Caki2 (cell line): ENCODE measurements around the gene MTF1. TPM values are rescaled to one million over a fixed set of nuclear protein-coding genes. Genes with fewer than 3 reads are reported as not detected.
A peak's percentile ranks its signal among the peaks of the same experiment; 100 is the strongest.

Experiments
- DNase-seq: peaks from one replicate; pipeline ENCODE4 v3.0.0-alpha.2; 2015; ENCODE audit warnings: low read depth
- in situ Hi-C: cut with HindIII; loops from 2 replicates; pipeline ENCODE4 v1.10.0; 2016; ENCODE audit warnings: low sequenced_read_pairs, low pct_unique_long_range_greater_than_20kb, mixed read lengths
- total RNA-seq: library from RNA; depleted of rRNA; stranded (reverse); fragments of >200 nt; shearing (Covaris generic); gene quantifications from 2 replicates; pipeline ENCODE4 v1.2.3, GENCODE V29; 2014; ENCODE audit warnings: low replicate concordance

The MTF1 gene
- total RNA-seq, 1 experiment from 2014 or later = 2.5 TPM

GRCh38 chr1:37845049-37845646 lies 14.2 kb downstream of the MTF1 start:
- peak; percentile 16 for DNase-seq
- in situ Hi-C loops = no loop called here

DNA sequence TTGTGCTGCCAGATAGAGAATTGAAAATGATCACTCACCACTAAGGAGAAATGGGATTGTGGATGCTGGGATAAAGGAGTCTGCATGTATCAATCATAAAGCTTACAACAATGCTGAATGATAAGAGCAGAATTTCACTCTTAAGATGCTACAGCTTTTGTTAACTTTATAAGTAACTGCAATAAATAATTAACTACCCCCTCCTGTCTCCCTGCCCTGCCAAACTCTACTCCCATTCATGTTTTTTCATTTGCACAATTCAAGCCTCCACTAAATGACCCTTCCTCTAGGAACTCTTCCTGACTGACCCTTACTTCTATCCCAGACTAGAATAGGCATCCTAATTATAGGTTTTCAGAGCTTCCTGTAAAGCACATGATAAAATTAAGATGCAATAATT lies 14.9 kb downstream of the MTF1 start:
- DNase-seq = no peak
- in situ Hi-C loops = no loop called here

- no peak for DNase-seq
Observed at GRCh38 chr1:37841652-37842051, 17.7 kb downstream of the MTF1 start.

DNA sequence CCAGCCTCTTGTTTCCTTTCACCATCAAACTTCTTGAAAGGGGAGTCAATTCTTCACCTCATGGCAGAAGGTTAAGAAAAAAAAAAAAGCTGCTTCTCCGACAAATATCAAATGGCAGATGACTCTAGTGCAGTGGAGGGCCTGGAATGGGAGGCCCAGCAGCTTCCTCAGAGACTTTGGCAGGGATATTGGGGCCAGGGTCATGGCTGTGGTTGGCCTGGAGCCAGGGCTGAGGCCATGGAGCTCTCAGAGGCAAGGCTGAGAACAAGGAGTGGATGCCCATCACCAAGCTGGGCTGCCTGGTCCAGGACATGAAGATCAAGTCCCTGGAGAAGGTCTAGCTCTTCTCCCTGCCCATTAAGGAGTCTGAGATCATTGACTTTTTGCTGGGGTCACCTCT lies 18.7 kb downstream of the MTF1 start:
- in situ Hi-C loops = no loop called here
- no peak for DNase-seq

More at GRCh38 chr1:37841652-37842051, 17.7 kb downstream of the MTF1 start:
- in situ Hi-C loops = no loop called here

- in situ Hi-C loops = no loop called here
- no peak for DNase-seq
Observed at GRCh38 chr1:37839676-37840075, 19.7 kb downstream of the MTF1 start.

DNA sequence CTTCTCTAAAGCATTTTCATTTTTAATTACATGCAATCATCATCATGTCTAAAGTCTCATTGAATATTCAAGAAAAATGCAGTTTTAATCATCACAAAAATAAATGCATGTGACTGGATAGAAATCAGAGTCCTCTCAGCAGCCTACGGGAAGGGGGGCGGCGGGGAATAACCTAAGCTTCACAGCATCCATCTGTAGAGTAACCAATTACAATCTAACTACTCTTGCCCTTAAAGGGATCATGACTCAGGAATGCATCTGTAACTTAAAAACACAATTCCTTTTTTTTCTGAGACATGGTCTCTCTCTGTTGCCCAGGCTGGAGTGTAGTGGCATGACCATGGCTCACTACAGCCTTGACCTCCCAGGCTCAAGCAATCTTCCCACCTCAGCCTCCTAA lies 22.6 kb downstream of the MTF1 start:
- in situ Hi-C loops = no loop called here
- no peak for DNase-seq

DNA sequence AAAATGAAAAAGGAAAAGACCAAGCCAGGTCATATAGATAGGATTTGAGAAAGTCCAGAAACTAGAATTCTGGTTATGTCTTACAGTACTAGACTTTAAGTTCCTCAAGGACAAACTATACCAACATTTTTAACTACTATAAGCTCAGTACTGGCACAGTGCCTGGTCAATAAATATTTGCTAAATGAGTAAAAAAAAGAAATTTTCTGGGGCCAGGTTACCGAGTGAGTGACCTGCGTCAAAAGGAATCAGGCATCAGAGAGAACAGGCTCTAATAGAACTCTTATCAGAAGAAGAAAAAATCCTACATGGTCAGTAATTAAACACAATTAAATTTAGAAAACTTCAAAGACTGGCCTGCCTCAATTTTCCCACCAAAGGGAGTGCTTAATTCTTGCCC lies 27.6 kb downstream of the MTF1 start:
- in situ Hi-C loops = no loop called here
- no peak for DNase-seq

GRCh38 chr1:37831109-37831508 lies 28.3 kb downstream of the MTF1 start:
- DNase-seq = no peak
- in situ Hi-C loops = no loop called here

DNA sequence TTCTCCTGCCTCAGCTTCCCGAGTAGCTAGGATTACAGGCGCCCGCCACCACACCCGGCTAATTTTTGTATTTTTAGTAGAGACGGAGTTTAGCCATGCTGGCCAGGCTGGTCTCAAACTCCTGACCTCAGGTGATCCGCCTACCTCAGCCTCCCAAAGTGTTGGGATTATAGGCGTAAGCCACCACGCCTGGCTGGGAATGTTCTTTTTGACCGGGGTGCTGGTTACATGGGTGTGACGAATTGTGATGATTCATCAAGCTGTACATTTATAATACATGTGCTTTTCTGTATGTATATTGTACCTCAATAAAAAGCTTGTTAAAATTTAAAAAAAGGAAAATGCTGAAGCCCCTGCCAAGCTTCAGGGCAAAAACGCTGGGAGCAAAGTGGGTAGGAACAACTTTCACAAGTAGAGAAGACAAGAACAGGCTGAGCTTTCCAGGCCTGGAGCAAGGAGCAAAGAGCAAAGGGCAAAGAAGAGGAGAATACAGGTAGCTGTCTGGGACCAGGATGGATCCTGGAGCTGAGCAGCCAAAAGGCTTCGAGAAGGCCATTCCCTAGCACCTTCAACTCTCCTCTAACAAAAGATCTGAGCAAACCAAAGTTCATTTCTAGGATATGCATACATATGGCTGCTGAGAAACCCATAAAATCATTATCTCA lies 30.9 kb downstream of the MTF1 start:
- no peak for DNase-seq
- in situ Hi-C loops = no loop called here

- no peak for DNase-seq
- in situ Hi-C loops = no loop called here
Observed at GRCh38 chr1:37825506-37825905, 33.9 kb downstream of the MTF1 start.

DNA sequence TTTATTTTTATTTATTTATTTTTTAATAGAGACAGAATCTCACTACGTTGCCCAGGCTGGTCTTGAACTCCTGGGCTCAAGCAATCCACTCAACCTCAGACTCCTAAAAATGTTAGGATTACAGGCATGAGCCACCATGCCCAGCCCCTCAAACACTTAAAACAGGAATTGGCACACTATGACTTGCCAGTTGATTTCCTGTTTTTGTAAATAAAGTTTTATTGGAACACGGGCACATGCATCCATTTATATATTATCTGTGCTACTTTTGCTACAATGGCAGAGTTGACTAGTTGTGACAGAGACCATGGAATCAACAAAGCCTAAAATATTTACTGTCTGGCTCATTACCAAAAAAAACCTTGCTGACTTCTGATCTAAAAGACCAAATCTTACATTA lies 35.4 kb downstream of the MTF1 start:
- no peak for DNase-seq
- in situ Hi-C loops = no loop called here

- no peak for DNase-seq
- in situ Hi-C loops = no loop called here
Observed at GRCh38 chr1:37822906-37823815, 36.2 kb downstream of the MTF1 start.

DNA sequence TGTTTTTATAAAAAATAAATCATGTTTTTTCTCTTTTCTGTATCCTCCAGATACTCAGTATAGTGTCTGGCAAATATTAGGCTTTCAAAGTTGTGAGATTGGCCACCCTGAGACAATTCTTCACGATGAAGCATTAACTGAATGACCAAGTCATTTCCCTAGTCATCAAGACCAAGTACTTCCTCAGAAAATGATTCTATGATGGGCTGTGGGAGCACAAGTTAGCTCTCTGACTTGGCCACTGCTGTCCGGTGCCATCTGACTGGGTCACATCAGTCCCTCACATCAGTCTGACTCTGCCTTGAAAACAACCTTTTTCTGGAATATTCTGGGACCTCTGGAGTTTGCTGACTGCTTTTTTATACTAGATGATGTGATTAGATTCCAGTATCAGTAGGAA lies 37.9 kb downstream of the MTF1 start:
- DNase-seq = no peak
- in situ Hi-C loops = no loop called here

DNA sequence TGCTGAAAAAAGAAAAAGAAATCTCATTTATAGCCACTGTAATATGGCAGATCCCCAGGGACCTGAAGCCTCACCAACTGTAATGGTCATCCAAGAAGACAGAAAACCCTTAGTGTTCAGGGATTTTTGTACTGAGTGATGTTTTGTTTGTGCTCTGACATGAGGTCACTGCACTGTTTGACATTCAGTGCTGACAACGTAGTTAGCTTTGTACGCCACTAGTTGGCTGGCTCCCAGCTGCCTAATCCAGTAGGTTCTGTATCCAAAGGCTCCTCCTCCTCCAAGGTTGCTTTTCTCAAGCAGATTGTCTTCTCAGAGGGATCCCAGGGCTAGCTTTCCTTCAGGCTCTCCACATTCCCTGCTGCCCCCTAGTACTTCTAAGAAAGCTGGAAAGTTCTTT lies 41.9 kb downstream of the MTF1 start:
- in situ Hi-C loops = no loop called here
- DNase-seq = no peak

- in situ Hi-C loops = no loop called here
- DNase-seq = no peak
Observed at GRCh38 chr1:37814252-37814651, 45.1 kb downstream of the MTF1 start.

DNA sequence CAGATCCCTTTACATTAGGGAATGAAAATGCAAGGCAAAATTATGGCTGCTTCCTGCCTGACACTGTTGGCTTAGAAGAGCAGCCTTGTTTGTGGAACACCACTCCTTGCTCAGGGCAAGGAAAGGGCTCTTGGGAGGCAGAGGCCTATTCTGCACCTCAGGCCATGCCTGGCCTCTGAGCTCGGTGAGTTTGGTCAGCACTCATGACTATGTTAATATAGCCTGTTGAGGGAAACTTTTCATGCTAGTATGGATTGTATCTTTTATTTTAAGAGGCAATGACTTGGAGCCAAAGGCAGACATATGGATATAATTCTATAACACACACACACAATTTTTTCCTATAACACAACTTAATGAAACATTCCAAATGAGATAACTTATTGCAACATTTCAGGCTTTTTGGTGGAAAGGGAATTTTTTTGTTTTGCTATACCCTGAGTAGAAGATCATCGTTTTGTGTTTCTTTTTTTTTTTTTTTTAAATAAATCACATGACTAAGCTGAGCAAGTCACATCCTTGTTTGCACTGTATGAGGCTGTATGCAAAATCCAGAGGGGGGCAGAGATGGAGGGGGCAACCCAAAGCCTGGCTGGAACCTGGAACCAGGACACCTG lies 45.8 kb downstream of the MTF1 start:
- in situ Hi-C loops = no loop called here
- DNase-seq = no peak

- in situ Hi-C loops = no loop called here
Observed at GRCh38 chr1:37811027-37811655, 48.3 kb downstream of the MTF1 start.

DNA sequence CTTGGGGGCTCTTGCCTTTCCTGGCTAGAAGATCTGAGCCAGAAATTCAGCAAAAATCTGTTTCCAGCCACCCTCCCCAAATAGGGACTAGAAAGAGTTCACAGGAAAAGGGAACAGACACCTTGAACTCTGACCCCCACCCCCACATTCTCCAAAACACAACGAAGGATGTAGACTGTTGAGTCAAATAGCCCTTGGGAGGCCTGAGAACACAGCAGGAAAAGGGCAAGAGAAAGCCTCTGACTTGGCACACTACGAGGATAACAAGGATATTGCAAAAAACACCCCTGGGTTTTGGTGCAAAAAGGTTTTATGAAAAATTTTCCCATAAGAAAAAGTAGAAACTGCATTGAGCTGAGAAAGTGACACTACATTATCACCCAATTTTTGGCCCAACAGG lies 49.5 kb downstream of the MTF1 start:
- no peak for DNase-seq
- in situ Hi-C loops = no loop called here

More at GRCh38 chr1:37811027-37811655, 48.3 kb downstream of the MTF1 start:
- peak; percentile 59 for DNase-seq
